Fibroblast of skin of left quadriceps (primary cell): Measurements from ENCODE around the gene DMPK.

Experiments used
- DNase-seq, 2 experiments: peaks; one replicate each; pipeline ENCODE4 v3.0.0-alpha.2; 2013; ENCODE audit warnings: low read depth in 2 of 2

DMPK gene, protein sequence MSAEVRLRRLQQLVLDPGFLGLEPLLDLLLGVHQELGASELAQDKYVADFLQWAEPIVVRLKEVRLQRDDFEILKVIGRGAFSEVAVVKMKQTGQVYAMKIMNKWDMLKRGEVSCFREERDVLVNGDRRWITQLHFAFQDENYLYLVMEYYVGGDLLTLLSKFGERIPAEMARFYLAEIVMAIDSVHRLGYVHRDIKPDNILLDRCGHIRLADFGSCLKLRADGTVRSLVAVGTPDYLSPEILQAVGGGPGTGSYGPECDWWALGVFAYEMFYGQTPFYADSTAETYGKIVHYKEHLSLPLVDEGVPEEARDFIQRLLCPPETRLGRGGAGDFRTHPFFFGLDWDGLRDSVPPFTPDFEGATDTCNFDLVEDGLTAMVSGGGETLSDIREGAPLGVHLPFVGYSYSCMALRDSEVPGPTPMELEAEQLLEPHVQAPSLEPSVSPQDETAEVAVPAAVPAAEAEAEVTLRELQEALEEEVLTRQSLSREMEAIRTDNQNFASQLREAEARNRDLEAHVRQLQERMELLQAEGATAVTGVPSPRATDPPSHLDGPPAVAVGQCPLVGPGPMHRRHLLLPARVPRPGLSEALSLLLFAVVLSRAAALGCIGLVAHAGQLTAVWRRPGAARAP

DNA sequence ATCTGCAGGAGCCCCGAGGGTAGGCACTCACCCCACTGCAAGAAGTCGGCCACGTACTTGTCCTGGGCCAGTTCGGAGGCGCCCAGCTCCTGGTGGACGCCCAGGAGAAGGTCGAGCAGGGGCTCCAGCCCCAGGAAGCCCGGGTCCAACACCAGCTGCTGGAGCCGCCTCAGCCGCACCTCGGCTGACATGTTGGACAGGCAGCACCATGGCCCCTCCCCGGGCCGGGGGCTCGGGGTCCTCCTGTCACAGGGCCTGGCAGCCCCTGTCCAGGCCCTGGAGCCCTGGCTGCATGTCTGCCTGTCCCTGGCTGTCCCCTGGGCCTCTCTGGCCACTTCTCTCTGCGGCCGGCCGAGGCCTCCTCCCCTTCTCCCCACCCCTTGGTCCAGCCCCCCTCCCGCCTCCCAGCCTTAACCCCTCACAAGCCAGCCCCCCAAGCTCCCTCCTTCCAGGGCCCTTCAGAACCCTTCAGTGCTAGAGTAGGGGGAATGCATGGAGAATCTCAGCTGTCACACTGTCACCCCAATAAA is at the start of gene DMPK:
Gene DMPK (minus strand): TSS at position 329 of the 530 bp plus-strand sequence. CDS start 138 bp downstream, at position 191.
- no peak for DNase-seq

DNA sequence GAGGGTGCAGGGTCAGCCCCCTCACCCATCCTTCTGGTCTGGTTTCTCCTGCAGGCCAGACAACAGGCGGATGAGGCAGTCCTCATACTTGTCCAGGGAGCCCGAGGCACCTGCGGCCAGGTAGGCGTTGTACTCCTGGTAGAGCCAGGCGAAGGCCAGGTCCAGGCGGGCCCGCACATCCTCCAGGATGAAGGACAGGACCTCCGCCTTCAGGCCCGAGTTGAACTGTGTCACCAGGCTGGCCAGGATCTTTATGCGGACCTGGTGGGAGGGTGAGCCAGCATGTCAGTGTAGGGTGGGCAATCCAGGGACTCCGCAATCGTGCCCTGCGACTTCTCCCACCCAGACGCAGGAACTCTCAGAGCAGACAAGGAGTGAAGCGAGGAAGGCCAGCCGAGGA is 46.7 kb upstream of the DMPK start:
- no peak for DNase-seq

DNA sequence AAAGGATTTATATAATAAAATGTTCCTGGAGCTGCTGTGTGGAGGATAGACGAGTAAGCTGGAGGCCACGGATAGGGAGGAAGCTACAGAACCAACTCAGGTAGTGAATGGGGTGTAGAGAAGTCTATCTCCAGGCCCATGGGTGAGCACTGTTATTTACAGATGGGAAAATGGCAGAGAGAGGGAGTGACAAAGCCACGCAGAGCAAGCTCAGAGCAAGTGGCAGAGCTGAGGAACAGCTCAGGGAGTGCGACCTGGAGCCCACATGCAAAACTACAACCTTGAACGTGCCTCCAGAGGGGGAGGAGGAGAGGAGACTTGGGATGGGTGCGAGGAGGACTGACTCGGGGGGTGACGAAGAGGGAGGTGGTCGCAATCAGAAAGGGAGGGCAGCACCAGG is 46.2 kb upstream of the DMPK start:
- DNase-seq, result no peak

DNA sequence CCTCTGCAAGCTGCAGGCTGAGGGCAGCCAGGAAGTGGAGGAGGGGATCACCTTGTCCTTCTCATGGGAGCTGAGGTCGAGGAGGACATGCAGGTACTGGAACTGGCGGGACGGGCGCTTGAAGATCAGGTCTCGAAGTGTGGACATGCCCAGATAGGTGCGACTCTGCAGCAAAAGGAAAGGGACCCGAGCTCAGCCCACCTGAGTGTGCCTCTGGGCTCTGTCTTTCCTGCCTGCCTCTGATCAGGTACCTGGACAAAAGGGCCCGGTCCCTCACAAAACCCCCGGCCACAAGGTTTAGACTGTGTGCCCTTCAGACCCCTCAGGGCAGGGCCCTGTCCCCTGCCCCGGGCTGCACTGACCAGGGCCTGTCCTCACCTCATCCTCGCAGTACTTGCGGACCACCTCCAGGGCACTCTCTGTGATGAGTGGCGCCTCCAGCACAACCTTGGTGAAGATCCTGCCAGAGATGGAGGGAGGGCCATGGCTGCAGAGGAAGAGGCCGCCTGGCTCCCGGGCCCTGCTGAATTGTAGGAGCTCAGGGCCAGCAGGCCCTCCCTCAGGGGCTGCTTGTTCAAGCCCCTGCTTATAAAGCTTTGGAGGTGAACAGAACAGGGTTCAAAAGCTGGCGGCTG is 45.3 kb upstream of the DMPK start:
- DNase-seq, result no peak

DNA sequence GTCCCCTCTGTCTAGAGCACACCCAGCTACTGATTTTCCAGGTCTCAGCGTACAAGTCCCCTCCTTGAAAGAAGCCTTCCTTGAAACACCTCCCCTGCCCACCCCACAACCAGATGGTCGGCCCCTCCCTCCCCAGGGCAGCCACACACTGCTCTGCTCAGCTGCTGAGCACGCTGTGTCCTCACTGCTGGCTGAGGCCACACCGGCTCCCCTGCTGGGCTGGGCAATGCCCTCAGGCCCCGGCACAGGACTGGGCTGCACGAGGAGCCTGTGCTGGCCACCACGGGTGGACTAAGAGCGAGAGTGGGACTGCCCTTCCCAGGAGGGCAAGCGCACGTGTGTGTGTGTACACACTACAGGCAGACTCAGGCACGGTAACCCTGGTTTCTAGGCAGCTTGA is 44.6 kb upstream of the DMPK start:
- no peak for DNase-seq

DNA sequence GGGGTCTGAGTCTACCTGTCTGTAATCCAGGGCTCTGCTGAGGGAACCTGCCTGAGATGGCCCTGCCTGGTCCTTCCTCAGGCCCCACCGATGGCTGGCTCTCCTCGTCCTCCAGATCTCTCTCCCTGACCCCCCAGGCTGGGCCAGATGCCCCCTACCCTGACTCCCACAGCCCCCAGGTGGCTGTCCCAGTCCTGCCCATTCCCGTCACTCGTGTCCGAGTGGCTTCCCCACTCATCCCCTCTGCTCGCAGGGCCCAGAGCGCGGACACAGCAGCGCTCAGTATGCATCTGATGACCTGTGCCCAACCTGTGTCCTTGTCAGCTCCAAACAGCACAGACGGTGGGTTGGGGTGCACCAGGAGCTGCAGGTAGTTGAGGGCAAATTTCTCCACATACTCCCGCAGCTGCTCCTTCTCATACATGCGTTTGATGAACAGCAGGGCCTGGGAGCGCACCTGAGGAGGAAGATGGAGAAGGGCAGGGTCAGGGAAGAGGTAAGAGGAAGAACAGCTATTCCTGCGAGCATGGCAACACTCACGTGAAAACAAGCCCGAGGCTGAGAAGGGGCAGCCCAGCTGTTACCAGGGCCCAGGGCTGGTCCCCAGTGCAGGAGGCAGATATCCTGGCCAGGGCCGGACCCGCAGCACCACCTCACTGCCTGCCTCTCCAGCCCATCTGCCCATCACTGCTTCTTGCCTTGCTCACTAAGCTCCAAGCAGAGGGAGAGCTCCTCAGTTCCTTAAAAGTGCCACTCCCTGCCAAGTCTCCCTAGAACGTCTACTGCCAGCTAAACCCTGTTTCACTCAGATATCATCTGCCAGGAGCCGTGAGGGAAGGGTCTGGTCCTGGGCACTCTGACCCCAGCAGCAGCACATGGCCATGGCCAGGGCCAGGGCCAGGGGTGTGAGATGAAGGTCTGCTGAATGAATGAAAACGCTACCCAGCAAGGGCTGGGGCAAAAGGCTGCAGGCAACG is 43.9 kb upstream of the DMPK start:
- no peak for DNase-seq

DNA sequence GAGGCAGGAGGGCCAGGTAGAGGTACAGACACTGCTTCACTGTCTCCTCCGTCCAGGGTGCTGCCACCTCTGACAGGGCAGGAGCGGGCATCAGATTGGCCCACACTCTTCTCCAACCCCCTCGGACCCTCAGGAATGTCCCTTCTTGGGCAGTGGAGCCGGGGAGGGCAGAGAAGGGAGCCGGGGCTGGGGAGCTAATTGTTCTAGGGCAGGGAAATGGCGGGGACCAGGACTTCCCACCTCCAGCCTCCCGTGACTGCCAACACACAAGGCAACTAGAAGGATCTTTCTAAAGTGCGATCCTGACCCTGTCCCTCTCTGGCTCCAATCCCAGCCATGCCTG is 42.9 kb upstream of the DMPK start:
- DNase-seq, result no peak

DNA sequence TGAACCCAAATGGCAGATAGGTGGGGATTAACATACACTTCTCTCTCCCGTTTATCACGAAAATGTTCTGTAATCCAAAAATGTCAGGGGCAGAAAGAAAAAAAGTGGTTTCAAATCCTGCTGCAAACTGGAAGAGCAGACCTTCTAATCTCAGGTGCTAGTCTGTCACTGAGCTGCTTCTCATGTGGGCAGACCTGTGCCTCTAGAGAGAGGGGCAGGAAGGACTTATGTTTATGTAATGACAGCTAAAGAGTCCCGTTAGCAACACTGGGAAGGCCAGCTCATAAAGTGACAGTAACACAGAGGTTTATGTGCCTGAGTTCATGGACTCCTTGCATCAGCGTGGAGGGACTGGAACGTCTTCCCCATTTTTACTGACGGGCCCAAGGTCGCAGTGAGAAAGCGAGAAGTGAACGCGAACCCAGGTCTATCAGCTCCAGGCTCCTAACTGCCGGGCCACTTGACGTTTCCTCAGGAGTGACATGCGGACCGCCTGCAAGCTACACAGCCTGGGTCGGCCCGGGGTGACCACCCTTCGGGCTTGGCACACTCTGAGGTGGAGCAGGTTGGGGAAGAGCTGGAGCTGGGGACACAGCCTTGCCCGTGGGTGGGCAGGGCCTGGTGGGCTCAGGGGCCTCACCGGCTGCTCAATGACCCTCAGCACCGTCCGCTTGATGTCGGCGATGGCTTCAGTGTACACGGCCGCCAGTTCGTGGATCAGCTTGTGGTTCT is 42.4 kb upstream of the DMPK start:
- DNase-seq, result no peak

DNA sequence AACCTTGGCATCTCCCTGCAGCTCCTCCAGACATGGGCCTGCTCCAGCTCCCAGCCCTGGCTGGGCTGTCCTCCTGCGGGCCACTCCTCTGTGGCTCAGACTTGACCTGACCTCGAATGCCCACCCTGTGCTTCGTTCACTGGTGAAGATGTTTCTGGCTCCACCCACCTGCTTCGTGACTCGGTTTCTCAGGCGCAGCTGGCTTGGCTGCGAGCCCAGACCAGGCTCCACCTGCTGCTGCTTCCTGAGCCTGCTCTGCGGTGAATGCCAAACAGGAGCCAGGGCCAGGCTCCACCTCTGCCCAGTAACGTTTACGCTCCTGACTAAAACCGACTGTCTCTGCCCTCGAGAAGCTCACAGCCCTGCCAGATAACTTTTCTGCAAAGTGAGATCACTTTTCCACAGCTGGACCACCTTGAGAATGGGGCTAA is 41.8 kb upstream of the DMPK start:
- DNase-seq, result no peak

DNA sequence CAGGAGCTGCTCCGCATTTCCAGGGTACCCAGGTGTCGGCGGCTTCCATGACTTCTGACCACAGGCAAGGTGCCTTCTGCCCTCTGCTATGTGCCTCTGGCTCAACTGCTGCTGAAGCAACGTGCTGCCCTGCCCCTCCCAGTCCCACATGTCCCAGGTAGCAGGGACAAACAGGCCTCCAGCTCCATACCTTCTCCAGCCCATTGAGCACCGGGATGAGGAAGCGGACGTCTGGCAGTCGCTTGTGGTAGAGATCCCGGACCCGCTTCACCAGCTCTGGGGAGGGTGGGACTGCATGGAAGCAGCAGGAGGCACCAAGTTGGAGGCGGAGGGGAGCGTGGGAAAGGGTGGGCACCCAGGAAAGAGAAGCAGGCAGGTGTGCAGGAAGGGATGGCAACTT is 40.9 kb upstream of the DMPK start:
- DNase-seq, result no peak

DNA sequence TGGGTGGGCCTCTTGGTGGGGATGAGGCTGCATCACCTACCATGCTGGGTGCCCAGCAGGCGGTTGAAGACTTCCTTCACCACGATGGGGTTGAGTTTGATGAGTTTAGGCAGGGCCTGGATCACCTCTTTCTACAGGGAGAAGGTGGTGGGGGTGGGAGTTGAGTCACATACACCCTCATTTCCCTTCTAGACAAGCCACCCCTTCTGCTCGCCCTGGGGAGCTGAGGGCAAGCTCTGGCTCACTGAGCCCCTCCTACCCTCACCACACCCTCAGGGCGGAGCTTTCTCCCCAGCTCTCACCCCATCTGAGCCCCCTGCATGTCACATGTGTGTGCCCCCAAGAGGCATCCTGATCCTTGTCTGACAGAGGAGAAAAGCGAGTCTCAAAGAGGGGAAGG is 40.4 kb upstream of the DMPK start:
- no peak for DNase-seq

DNA sequence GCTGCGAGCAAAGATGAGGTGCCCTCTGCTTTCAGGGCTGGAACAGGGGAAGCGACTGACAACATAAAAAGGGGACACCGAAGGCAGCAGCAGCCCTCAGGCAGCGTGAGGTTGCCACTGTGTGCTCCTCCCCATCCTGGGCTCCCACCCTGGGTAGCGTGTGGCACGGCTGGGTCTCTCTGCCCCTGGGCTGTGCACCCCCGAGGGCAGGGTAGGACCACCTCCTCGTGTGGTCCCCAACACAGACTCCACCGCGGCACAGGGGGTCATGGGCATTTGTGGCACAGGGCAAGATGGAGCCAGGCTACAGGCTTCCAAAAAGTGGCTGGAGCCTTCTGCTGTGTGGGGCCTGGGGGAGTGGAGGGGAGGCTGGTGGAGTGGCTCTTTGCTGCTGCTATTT is 39.3 kb upstream of the DMPK start:
- no peak for DNase-seq

DNA sequence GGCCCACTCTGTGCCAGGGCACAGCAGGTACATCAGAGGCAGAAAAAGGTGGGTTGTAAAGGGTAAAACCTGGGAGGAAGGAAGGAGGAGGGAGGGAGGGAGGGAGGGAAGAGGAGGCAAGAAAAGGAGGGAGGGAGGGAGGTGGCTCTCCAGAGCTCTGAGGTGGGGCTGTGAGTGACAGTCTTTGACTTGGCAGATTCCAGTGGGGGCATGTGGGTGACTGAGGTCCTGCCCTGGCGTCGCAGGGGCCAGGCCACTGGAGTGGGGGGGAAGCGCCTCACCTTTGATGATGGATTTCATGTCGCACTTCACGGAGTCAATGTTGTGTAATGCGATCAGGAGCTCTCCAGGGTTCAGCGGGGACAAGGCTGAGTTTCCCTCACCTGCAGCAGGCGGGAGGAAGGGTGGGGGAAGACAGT is 38.8 kb upstream of the DMPK start:
- no peak for DNase-seq

DNA sequence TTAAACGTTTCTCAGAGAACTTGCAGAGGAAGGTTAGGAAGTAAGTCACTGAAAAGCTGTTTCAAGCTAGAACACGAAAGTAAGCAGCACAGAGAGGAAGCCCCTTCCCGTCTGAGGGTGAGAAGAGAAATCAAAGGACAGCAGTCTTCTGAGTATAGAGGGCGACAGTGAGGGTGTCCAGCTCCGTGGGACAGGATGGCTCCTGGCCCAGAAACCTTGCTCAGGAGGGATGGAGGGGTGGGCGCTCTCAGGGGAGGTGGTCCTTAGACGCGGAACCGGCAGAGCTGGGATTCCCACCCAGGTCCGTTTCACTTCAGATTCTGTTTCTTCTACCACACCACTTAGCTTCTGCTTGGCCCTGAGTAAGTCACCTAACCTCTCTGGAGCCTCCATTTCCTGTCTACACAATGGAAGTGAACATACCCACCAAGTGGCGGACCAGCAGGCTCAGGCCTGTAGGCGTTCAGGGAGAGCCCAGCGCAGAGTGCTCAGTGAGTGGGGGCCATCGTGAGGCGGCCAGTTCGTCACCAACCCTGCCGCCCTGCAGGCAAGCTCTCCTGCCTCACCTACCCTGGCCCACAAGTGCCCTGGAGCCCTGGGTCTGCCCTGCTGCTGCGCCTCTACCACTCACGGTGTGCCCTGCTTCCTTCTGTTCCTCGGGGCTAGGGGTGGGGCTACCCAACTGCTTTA is 38.3 kb upstream of the DMPK start:
- DNase-seq, result no peak

DNA sequence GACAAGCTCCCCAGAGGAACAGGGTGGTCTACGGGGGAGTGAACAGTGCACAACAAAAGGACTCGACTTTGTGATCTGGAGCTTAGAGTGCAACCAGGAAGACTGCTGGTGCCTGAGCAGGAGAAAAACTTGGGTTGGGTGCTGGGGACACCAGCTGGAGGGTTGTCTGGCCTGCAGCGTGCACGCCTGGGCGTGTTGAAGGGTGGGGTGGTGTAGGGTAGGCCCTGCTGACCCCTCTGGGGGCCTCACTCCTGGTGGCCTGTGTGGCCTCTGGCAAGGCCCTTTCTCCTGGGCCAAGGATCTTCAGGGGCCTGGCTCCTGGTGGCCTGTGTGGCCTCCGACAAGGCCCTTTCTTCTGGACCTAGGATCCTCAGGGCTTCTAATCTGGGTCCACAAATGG is 37.5 kb upstream of the DMPK start:
- no peak for DNase-seq

DNA sequence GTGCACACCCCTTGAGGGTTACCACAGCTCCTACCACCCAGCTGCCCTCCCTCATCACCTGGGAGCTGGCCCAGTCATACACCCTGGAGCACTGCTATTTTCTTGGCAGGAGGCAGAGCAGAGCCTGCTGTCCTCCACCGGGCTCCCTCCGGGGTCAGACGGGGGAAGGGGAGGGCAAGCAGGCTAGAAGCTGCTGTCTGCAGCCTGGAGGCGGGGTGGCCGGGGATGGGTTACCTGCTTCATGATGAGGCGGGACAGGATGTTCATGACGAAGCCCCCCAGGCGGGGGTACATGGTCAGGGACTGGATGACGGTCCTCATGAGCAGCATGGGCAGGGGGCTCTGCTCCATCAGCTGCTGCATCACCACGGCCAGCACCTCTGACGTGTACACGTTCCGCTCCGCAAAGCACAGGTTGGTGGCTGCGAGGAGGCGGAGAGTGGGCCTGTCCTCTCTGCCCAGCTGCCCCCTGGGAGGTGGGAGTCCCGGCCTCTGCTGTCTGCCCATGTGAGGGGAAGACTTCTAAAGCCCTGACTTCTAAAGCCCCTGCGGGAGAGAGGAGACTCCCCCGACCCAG is 35.5 kb upstream of the DMPK start:
- DNase-seq, result no peak

DNA sequence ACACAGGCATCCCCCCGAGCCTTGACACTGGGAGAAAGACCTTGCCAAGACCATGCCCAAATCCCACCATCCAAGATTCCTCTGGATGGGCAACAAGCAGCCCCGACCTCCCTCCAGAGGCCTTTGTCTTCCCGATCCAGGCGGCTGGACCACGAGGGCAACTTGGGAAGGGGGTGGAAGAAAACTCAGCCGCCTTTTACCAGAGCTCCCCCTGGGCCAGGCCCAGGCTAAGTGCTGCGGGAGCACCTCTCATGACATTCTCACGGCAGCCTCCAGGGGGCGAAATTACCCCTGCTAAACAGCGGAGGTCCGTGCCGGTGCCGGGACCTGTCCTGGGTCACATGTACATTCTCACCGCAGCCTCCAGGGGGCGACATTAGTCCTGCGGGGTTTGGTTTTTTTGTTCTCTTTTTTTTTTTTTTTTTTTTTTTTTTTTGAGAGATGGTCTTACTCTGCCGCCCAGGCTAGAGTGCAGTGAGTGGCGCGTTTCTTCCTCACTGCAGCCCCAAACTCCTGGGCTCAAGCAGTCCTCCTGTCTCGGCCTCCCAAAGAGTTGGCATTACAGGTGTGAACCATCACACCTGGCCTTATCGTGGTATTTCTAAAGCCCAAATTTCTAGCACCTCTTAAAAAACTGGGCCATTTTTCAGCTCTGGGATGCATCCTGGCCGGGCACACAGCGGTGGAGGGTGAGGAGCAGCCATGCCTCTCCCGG is 34.9 kb upstream of the DMPK start:
- DNase-seq, result peak; percentile 80 to 82

DNA sequence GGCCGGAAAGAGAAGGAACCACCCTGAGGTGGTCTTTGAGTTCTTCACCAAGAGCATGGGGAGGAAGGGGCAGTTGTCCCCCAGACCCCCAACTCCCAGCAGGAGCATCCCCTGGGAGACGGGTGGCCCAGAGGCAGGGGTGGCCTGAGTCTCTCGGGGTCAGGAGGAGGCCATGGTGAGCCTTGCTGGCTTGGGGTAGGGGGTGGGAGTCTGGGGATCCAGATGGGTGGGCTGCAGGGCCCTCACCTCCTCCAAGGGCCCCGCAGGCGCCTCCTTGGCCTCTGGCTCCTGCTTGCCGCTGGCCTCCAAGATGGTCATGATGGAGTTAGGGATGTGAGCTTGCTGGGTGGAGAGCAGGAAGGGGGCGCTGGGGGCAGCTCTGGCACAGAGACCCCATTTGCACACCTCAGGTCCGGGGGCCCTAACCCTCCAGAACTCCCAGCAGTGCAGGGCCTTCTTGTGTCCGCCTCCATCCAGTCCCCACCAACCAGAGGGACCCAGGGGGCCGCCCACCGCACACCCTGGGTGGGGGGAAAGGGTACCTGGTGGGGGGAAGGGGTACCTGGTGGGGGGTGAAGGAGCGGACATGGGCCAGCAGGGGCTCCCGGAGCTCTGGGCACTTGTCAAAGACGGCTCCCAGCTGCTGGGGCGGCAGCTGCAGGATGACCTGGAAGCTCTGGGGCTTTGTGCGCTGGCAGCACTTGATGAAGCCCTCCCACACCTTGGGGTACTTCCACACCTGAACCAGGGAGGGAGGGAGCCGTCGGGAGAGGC is 34.1 kb upstream of the DMPK start:
- DNase-seq, result no peak
